Measurements from ENCODE around the gene DNAJC22. TPM values are rescaled to one million over a fixed set of nuclear protein-coding genes. Genes with fewer than 3 reads are reported as not detected.

DNAJC22 gene
- total and polyA plus RNA-seq, 2 of the 13 experiments (the other 11 are each of a cell fraction or from before 2014, with no cell fraction given), result 25.2 to 31.7 TPM

DNA sequence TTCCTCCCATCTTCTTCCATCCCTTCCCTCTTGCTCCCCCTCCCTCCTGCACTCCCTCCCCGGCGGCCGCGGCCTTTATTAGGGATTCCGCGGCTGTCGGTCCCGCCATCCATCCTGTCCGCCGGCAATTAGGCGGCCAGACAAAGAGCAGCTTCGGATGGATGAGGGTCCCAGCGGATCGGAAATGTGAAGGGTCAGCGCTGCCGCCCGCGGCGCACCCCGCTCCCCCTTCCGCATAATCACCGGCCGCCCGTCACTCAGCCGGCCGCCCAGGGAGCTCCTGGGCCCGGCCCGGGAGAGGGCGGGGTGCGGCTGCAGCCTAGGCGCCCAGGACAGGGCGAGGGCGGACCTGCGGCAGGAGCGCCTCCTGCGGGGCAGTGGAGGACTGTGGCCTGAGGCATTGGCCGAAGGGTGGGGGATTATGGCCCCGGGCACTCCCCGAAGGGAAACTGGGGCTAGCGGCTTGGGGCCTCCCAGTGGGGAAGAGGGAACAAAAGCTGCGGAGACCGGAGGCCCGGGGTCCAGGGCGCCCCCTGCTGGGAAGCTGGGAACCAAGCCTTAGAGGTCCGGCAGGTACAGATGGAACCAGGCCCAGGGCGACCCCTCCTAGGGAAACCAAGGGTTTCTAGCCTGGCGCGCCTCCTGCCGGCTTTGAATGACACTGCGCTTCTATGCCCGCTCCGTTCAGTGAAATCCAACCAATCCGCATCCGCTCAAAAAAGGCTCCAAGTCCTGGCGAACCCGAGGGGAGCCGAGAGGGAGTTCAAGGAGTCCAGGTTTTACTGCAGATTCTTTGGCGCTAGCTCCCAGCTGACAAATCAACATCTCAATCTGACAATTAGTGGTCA is 4.4 kb upstream of the DNAJC22 start (continued):
- TF ChIP-seq MAZ (IDR thresholded peaks at IDR 0.05; ENCODE audit: borderline replicate concordance, low read depth, low read length) (peak; percentile 44; the same call in 1 of the 2 replicates), MAZ (CRISPR knock-in tag; IDR thresholded peaks at IDR 0.05; ENCODE audit: low read depth) (peak; percentile 79), PHF20 (CRISPR knock-in tag; IDR thresholded peaks at IDR 0.05) (no peak), KDM2A (CRISPR knock-in tag; IDR thresholded peaks at IDR 0.05; ENCODE audit: borderline replicate concordance, low read depth) (peak; percentile 76; the same call in 1 of the 2 replicates), HDAC1 (CRISPR knock-in tag; IDR thresholded peaks at IDR 0.05) (peak; percentile 47; the same call in 1 of the 2 replicates), ZNF205 (CRISPR knock-in tag; IDR thresholded peaks at IDR 0.05) (0 out of 2 replicates have a peak, but pooled peaks have one; percentile 14)
- TF ChIP-seq, protein P1, sequence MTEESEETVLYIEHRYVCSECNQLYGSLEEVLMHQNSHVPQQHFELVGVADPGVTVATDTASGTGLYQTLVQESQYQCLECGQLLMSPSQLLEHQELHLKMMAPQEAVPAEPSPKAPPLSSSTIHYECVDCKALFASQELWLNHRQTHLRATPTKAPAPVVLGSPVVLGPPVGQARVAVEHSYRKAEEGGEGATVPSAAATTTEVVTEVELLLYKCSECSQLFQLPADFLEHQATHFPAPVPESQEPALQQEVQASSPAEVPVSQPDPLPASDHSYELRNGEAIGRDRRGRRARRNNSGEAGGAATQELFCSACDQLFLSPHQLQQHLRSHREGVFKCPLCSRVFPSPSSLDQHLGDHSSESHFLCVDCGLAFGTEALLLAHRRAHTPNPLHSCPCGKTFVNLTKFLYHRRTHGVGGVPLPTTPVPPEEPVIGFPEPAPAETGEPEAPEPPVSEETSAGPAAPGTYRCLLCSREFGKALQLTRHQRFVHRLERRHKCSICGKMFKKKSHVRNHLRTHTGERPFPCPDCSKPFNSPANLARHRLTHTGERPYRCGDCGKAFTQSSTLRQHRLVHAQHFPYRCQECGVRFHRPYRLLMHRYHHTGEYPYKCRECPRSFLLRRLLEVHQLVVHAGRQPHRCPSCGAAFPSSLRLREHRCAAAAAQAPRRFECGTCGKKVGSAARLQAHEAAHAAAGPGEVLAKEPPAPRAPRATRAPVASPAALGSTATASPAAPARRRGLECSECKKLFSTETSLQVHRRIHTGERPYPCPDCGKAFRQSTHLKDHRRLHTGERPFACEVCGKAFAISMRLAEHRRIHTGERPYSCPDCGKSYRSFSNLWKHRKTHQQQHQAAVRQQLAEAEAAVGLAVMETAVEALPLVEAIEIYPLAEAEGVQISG (CRISPR knock-in tag; IDR thresholded peaks at IDR 0.05), result peak; percentile 33; the same call in 1 of the 2 replicates
- TF ChIP-seq, protein P2, sequence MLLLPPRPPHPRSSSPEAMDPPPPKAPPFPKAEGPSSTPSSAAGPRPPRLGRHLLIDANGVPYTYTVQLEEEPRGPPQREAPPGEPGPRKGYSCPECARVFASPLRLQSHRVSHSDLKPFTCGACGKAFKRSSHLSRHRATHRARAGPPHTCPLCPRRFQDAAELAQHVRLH (CRISPR knock-in tag; IDR thresholded peaks at IDR 0.05; ENCODE audit: borderline replicate concordance, low read depth), result peak; percentile 75; the same call in 1 of the 2 replicates
- TF ChIP-seq, protein P3, sequence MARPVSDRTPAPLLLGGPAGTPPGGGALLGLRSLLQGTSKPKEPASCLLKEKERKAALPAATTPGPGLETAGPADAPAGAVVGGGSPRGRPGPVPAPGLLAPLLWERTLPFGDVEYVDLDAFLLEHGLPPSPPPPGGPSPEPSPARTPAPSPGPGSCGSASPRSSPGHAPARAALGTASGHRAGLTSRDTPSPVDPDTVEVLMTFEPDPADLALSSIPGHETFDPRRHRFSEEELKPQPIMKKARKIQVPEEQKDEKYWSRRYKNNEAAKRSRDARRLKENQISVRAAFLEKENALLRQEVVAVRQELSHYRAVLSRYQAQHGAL (CRISPR knock-in tag; IDR thresholded peaks at IDR 0.05; ENCODE audit: not compliant biosample characterization), result no peak
